Sigmoid colon (tissue), 4 donors: Measurements from ENCODE around the gene SPTBN1.

Source experiments
- POLR2AphosphoS5 ChIP-seq, 4 donors: sonication (generic); formaldehyde crosslinking; IDR thresholded peaks; one replicate each; pipeline ENCODE4 v1.6.1; 2017; ENCODE audit warnings: antibody characterized with exemption in 4 of 4
- TF ChIP-seq, protein P1 (sequence below), 4 experiments: fragments of 450-650 bp in 3 of 4; fragments of 200-600 bp in 1 of 4; IDR thresholded peaks; one replicate each; pipeline ENCODE4 v1.5.1; 2016 to 2019; ENCODE audit warnings: antibody characterized with exemption in 4 of 4, mild to moderate bottlenecking in 3 of 4, moderate library complexity in 2 of 4

DNA sequence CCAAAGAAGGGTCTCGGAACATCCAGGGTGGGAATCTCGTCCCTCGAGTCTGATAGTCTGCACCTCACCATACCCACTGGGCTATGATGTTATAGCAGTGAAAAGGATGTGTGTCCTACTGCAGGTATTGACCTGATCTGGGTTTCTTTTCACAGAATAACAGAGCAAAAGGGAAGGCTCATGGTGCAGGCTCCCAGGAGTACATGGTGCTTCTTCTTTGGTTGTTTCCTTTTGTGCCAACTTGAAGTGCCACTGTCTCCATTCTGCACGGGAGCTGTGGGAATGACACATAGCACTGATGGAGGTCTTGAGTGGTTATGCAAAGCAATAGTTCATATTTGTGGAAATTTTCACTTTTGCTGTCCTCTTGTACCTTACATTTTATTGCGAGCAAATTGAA is 195.2 kb downstream of the SPTBN1 start:
- no peak for TF ChIP-seq POLR2AphosphoS5 (IDR thresholded peaks at IDR 0.05)
- TF ChIP-seq, protein P1, sequence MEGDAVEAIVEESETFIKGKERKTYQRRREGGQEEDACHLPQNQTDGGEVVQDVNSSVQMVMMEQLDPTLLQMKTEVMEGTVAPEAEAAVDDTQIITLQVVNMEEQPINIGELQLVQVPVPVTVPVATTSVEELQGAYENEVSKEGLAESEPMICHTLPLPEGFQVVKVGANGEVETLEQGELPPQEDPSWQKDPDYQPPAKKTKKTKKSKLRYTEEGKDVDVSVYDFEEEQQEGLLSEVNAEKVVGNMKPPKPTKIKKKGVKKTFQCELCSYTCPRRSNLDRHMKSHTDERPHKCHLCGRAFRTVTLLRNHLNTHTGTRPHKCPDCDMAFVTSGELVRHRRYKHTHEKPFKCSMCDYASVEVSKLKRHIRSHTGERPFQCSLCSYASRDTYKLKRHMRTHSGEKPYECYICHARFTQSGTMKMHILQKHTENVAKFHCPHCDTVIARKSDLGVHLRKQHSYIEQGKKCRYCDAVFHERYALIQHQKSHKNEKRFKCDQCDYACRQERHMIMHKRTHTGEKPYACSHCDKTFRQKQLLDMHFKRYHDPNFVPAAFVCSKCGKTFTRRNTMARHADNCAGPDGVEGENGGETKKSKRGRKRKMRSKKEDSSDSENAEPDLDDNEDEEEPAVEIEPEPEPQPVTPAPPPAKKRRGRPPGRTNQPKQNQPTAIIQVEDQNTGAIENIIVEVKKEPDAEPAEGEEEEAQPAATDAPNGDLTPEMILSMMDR (IDR thresholded peaks at IDR 0.05), result no peak
